Stomach (tissue), 4 donors: Measurements from ENCODE around the gene BCL2.

Experiments used
- CTCF ChIP-seq, 7 experiments: fragments of 450-650 bp in 4 of 7; fragments of 200-600 bp in 3 of 7; sonication (generic) in 3 of 7; IDR thresholded peaks; one replicate each; pipeline ENCODE4 v1.5.1; 2016 to 2019; ENCODE audit warnings: antibody characterized with exemption in 7 of 7, control low read depth in 2 of 7, mild to moderate bottlenecking in 1 of 7
- EP300 ChIP-seq: sonication (generic); formaldehyde crosslinking; IDR thresholded peaks from one replicate; pipeline ENCODE4 v1.6.1; 2017; ENCODE audit warnings: antibody characterized with exemption
- POLR2A ChIP-seq, 4 donors: fragments of 450-650 bp; IDR thresholded peaks; one replicate each; pipeline ENCODE4 v1.6.1; 2016; ENCODE audit warnings: antibody characterized with exemption in 4 of 4, control low read depth in 2 of 4, mild to moderate bottlenecking in 1 of 4, moderate library complexity in 1 of 4

GRCh38 chr18:63183952-63184770 lies 135.4 kb downstream of the BCL2 start:
- TF ChIP-seq CTCF (IDR thresholded peaks at IDR 0.05): no peak
- no peak for TF ChIP-seq EP300
- no peak for TF ChIP-seq POLR2A (IDR thresholded peaks at IDR 0.05)
